ENCODE results near the gene UBR4. TPM values are rescaled to one million over a fixed set of nuclear protein-coding genes. Genes with fewer than 3 reads are reported as not detected.

UBR4 gene
- polyA plus RNA-seq, 1 of the 3 experiments (the other 2 are of a cell fraction), result 68.7 TPM

DNA sequence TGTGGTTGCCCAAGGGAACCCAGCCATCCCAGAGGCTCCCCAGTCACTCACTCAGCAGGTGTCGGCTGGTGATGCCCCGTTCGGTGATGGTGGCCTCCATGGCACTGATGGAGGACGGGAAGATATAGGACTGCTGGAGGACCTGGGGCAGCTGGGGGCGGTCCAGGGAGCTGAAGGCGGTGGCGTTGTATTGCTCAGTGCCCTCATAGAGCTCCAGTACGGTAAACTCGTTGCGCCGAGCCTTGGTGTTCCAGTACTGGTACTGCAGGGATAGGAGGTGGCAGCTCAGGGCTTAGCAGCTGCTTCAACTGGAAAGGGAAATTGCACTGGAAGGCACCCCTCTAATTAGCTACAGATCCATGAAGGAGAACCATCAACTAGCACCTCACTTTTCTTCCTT, 12.5 kb upstream of the UBR4 start:
- H3K27ac ChIP-seq (ENCODE audit: low read depth in 2 of 2, low read length in 1 of 2), result no peak overlapping the region
- H3K79me2 ChIP-seq (ENCODE audit: insufficient read depth), result peaks cover 2% of the 10 kb centered on the region; the same call in 1 of the 2 replicates
- 98% methylated on average over 11 of the region's 11 CpGs for WGBS (ENCODE audit: low lambda C conversion rate)
- ChIA-PET CTCF (interaction anchor here (2.5 kb wide), 1 partner anchor 19 kb away, joined by 10 read pairs; no protein-coding TSS in a partner anchor), POLR2A (no interaction called here)
- no peak overlapping the region for H2AFZ ChIP-seq (ENCODE audit: low read depth)
- H3K27me3 ChIP-seq (ENCODE audit: insufficient read depth), result no peaks in the 10 kb centered on the region
- H3K36me3 ChIP-seq (replicated peaks in 1 of 2; ENCODE audit: control insufficient read depth in 1 of 2, insufficient read depth in 2 of 2, low read length in 1 of 2), result peaks cover 57 to 76% of the 10 kb centered on the region in 2 experiments
- peaks cover 6% of the 10 kb centered on the region for H3F3A ChIP-seq (replicated peaks; ENCODE audit: insufficient read depth)
- H3K4me1 ChIP-seq (ENCODE audit: control insufficient read depth in 1 of 2, insufficient read depth in 2 of 2, low read depth in 1 of 2, low read length in 1 of 2), result no peaks in the 10 kb centered on the region
- no peak overlapping the region for H3K4me3 ChIP-seq (ENCODE audit: low read depth in 2 of 2, low read length in 1 of 2)
- no peak for DNase-seq
- no peaks in the 10 kb centered on the region for H3K9me3 ChIP-seq
- no peak overlapping the region for H3K9ac ChIP-seq
- H4K20me1 ChIP-seq (ENCODE audit: insufficient read depth), result no peaks in the 10 kb centered on the region
- H3K4me2 ChIP-seq, result no peak overlapping the region
- TF ChIP-seq, protein P1, sequence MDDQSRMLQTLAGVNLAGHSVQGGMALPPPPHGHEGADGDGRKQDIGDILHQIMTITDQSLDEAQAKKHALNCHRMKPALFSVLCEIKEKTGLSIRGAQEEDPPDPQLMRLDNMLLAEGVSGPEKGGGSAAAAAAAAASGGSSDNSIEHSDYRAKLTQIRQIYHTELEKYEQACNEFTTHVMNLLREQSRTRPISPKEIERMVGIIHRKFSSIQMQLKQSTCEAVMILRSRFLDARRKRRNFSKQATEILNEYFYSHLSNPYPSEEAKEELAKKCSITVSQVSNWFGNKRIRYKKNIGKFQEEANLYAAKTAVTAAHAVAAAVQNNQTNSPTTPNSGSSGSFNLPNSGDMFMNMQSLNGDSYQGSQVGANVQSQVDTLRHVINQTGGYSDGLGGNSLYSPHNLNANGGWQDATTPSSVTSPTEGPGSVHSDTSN (IDR thresholded peaks at IDR 0.05), result no peak
- TF ChIP-seq EP300 (IDR thresholded peaks at IDR 0.05; ENCODE audit: borderline replicate concordance in 1 of 2, low read depth in 1 of 2, low read length in 1 of 2) (no peak), NFIC (IDR thresholded peaks at IDR 0.05; ENCODE audit: borderline replicate concordance) (no peak)
- TF ChIP-seq, protein P2, sequence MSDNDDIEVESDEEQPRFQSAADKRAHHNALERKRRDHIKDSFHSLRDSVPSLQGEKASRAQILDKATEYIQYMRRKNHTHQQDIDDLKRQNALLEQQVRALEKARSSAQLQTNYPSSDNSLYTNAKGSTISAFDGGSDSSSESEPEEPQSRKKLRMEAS (IDR thresholded peaks at IDR 0.05; ENCODE audit: low read depth), result no peak
- H3K9me2 ChIP-seq, result no peaks in the 10 kb centered on the region

DNA sequence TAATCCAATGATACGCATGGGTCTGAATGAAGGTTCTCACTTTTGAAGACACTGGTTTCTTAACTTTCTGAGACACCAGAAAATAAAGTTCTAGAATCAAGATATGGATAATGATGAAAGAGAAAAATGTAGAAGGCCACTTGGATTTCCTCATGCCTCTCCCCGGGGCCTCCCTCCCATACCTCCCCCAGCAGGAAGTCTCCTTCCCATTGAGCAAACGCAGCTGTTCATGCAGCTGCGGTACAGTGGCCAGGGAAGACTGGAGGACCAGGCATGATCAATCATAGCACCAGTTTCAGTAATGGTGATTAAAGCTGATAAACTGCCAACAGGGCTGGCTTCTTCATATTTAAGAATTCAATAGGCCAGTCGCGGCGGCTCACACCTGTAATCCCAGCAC, 10.9 kb upstream of the UBR4 start:
- H3K36me3 ChIP-seq (replicated peaks in 1 of 2; ENCODE audit: control insufficient read depth in 1 of 2, insufficient read depth in 2 of 2, low read length in 1 of 2), result peaks cover 63 to 73% of the 10 kb centered on the region in 2 experiments
- H2AFZ ChIP-seq (ENCODE audit: low read depth), result no peak overlapping the region
- POLR2A ChIA-PET, result no interaction called here
- H3K4me1 ChIP-seq (ENCODE audit: control insufficient read depth in 1 of 2, insufficient read depth in 2 of 2, low read depth in 1 of 2, low read length in 1 of 2), result no peaks in the 10 kb centered on the region
- H3K79me2 ChIP-seq (ENCODE audit: insufficient read depth), result peaks cover 17% of the 10 kb centered on the region
- no peak for DNase-seq
- no peak overlapping the region for H3K9ac ChIP-seq
- WGBS (ENCODE audit: low lambda C conversion rate), result 96% methylated on average over 4 of the region's 7 CpGs
- H3K27ac ChIP-seq (ENCODE audit: low read depth in 2 of 2, low read length in 1 of 2), result no peak overlapping the region
- peaks cover 17% of the 10 kb centered on the region for H3F3A ChIP-seq (replicated peaks; ENCODE audit: insufficient read depth)
- no peaks in the 10 kb centered on the region for H3K9me3 ChIP-seq
- TF ChIP-seq CHD2 (IDR thresholded peaks at IDR 0.05; ENCODE audit: low read length, partially characterized antibody) (no peak), JUND (IDR thresholded peaks at IDR 0.05) (no peak), FOXM1 (IDR thresholded peaks at IDR 0.05; ENCODE audit: low read depth) (no peak), EZH2phosphoT487 (IDR thresholded peaks at IDR 0.05; ENCODE audit: borderline replicate concordance, low read depth) (no peak), FOXJ3 (CRISPR knock-in tag; IDR thresholded peaks at IDR 0.05) (no peak)
- TF ChIP-seq, protein P3, sequence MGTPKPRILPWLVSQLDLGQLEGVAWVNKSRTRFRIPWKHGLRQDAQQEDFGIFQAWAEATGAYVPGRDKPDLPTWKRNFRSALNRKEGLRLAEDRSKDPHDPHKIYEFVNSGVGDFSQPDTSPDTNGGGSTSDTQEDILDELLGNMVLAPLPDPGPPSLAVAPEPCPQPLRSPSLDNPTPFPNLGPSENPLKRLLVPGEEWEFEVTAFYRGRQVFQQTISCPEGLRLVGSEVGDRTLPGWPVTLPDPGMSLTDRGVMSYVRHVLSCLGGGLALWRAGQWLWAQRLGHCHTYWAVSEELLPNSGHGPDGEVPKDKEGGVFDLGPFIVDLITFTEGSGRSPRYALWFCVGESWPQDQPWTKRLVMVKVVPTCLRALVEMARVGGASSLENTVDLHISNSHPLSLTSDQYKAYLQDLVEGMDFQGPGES (IDR thresholded peaks at IDR 0.05; ENCODE audit: low read depth, low read length), result no peak
- no peaks in the 10 kb centered on the region for H4K20me1 ChIP-seq (ENCODE audit: insufficient read depth)
- CTCF ChIA-PET, result interaction anchor here (2.0 kb wide), 1 partner anchor 20 kb away, joined by 8 read pairs; no protein-coding TSS in a partner anchor
- H3K4me3 ChIP-seq (ENCODE audit: low read depth in 2 of 2, low read length in 1 of 2), result no peak overlapping the region
- H3K27me3 ChIP-seq (ENCODE audit: insufficient read depth), result no peaks in the 10 kb centered on the region
- H3K9me2 ChIP-seq, result no peaks in the 10 kb centered on the region
- no peak overlapping the region for H3K4me2 ChIP-seq
